Natural killer cell (primary cell): ENCODE data around the gene LINC00305. TPM values are rescaled to one million over a fixed set of nuclear protein-coding genes. Genes with fewer than 3 reads are reported as not detected.

Source experiments
- ATAC-seq, 3 donors: fragments of 150-1000 bp in 2 of 3; fragments of 200-7000 bp in 1 of 3; cut with Tn5 transposase; 1 replicate in 1 of 3; 2 replicates in 2 of 3; pipeline ENCODE4 v1.10.0; 2021; ENCODE audit warnings: mild to moderate bottlenecking in 2 of 3, moderate library complexity in 2 of 3
- DNase-seq, 2 donors: peaks; one replicate each; pipeline versions ENCODE4 v3.0.0 to v3.0.0-alpha.2; 2013 to 2021; ENCODE audit warnings: mixed read lengths in 1 of 2
- H3K27ac ChIP-seq: one replicate; pipeline ENCODE4 v1.5.1; 2013; ENCODE audit warnings: mild to moderate bottlenecking, low read length
- H3K27me3 ChIP-seq: one replicate; pipeline ENCODE4 v1.6.1; 2013; ENCODE audit warnings: low read length; ENCODE audit not compliant: control insufficient read depth, insufficient read depth
- H3K36me3 ChIP-seq: one replicate; pipeline ENCODE4 v1.6.1; 2013; ENCODE audit warnings: low read length; ENCODE audit not compliant: control insufficient read depth, insufficient read depth
- H3K4me1 ChIP-seq: one replicate; pipeline ENCODE4 v1.6.1; 2013; ENCODE audit warnings: low read length; ENCODE audit not compliant: control insufficient read depth, insufficient read depth
- H3K4me3 ChIP-seq: one replicate; pipeline ENCODE4 v1.5.1; 2013; ENCODE audit warnings: low read length
- H3K9me3 ChIP-seq: one replicate; pipeline ENCODE4 v1.6.1; 2013; ENCODE audit warnings: low read length; ENCODE audit not compliant: control insufficient read depth, insufficient read depth
- H3K27ac Mint-ChIP-seq, 2 donors: one replicate each; pipeline ENCODE4 v1.8.0; 2022; ENCODE audit warnings: mild to moderate bottlenecking in 2 of 2, mixed read lengths in 2 of 2, moderate library complexity in 1 of 2
- H3K27me3 Mint-ChIP-seq, 2 donors: one replicate each; pipeline ENCODE4 v1.8.0; 2022; ENCODE audit warnings: low read depth in 2 of 2, mixed read lengths in 2 of 2
- H3K36me3 Mint-ChIP-seq: one replicate; pipeline ENCODE4 v1.8.0; 2022; ENCODE audit warnings: mixed read lengths
- H3K4me1 Mint-ChIP-seq, 2 donors: one replicate each; pipeline ENCODE4 v1.8.0; 2022; ENCODE audit warnings: mixed read lengths in 2 of 2
- H3K4me3 Mint-ChIP-seq: one replicate; pipeline ENCODE4 v1.8.0; 2022; ENCODE audit warnings: mild to moderate bottlenecking, moderate library complexity, mixed read lengths
- H3K9me3 Mint-ChIP-seq, 2 donors: one replicate each; pipeline ENCODE4 v1.8.0; 2022; ENCODE audit warnings: mixed read lengths in 2 of 2
- WGBS: methylation state at CpG from one replicate; pipeline ENCODE4 v1.1.7; 2013; ENCODE audit warnings: missing lambda C conversion rate; ENCODE audit not compliant: insufficient coverage; 5-methylcytosine and 5-hydroxymethylcytosine counted together
- intact Hi-C: fragments of 100-400 bp; cut with micrococcal nuclease; formaldehyde crosslinking; loops from one replicate; pipeline ENCODE4 v1.14.2; 2022
- total RNA-seq, 4 donors: library from RNA; stranded (reverse); fragments of 120-200 nt in 1 of 4; gene quantifications; one replicate each; pipeline versions ENCODE4 v1.2.3 to v1.2.4, GENCODE V29; 2013 to 2022
- TF ChIP-seq, protein P1 (sequence below): fragments of 200-600 bp; IDR thresholded peaks from one replicate; pipeline ENCODE4 v1.8.0; 2022; ENCODE audit warnings: antibody characterized with exemption

LINC00305 gene
- total RNA-seq, 3 donors from 2014 or later (not counting 1 experiment from before 2014, with no cell fraction given), result not detected

DNA sequence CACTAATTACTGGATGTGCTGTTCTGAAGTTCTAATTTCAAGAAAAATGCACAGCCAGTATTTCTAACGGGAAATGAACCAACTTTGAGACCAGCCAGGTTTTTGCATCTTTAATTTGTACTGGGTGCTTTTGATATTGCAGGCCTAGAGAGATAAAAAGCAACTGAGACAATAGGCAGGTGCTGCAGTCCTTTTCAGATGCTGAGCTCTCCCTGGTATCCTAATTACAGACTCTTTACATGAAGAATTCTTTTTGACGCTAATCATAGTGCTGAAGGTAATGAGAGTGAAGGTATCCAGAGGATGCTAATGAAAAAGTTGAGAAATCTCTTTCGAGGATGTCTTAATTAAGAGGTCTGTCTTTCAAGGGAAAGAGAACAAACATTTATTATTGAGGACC is 93.9 kb downstream of the LINC00305 start:
- H3K36me3 Mint-ChIP-seq, result no peaks in the 10 kb centered on the region
- peaks cover 6% of the 10 kb centered on the region in 2 donors for H3K9me3 Mint-ChIP-seq
- Histone ChIP-seq H3K9me3 (no peaks in the 10 kb centered on the region), H3K27ac (no peak overlapping the region), H3K36me3 (no peaks in the 10 kb centered on the region), H3K4me3 (no peak overlapping the region), H3K27me3 (no peaks in the 10 kb centered on the region), H3K4me1 (no peaks in the 10 kb centered on the region)
- H3K27ac Mint-ChIP-seq, result no peak overlapping the region
- no peak for DNase-seq
- no peaks in the 10 kb centered on the region for H3K4me1 Mint-ChIP-seq
- no peak overlapping the region for H3K4me3 Mint-ChIP-seq
- ATAC-seq, result no peak
- TF ChIP-seq, protein P1, sequence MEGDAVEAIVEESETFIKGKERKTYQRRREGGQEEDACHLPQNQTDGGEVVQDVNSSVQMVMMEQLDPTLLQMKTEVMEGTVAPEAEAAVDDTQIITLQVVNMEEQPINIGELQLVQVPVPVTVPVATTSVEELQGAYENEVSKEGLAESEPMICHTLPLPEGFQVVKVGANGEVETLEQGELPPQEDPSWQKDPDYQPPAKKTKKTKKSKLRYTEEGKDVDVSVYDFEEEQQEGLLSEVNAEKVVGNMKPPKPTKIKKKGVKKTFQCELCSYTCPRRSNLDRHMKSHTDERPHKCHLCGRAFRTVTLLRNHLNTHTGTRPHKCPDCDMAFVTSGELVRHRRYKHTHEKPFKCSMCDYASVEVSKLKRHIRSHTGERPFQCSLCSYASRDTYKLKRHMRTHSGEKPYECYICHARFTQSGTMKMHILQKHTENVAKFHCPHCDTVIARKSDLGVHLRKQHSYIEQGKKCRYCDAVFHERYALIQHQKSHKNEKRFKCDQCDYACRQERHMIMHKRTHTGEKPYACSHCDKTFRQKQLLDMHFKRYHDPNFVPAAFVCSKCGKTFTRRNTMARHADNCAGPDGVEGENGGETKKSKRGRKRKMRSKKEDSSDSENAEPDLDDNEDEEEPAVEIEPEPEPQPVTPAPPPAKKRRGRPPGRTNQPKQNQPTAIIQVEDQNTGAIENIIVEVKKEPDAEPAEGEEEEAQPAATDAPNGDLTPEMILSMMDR, result no peak
- H3K27me3 Mint-ChIP-seq, result no peaks in the 10 kb centered on the region
- 67% methylated on average over 1 of the region's 3 CpGs for WGBS
- intact Hi-C loops, result no loop called here

DNA sequence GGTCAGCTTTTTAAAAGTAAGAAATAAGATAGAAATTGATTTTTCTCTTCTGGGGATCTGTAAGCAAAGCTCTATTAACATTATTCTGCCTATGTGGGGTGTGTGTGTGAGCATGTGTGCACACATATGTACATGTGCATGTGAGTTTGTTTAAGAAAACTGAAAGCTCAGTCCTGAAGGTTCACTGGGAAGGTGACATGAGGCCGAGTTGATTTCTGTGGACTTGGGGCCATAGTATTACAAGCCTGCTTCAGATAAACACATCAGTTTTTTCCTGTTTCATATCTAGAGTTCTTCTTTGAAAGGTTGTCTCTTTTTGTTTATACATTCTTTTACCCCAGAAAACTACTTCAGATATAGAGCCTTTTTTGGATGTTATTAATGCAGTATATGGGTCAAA is 95.6 kb downstream of the LINC00305 start:
- ATAC-seq (no peak), DNase-seq (no peak)
- WGBS, result 83% methylated on average over 1 of the region's 1 CpG
- Histone ChIP-seq H3K9me3 (no peaks in the 10 kb centered on the region), H3K4me1 (no peaks in the 10 kb centered on the region), H3K4me3 (no peak overlapping the region), H3K27ac (no peak overlapping the region), H3K36me3 (no peaks in the 10 kb centered on the region), H3K27me3 (no peaks in the 10 kb centered on the region)
- H3K4me1 Mint-ChIP-seq, result no peaks in the 10 kb centered on the region
- H3K9me3 Mint-ChIP-seq, result no peaks in the 10 kb centered on the region
- no peak overlapping the region for H3K4me3 Mint-ChIP-seq
- H3K27me3 Mint-ChIP-seq, result no peaks in the 10 kb centered on the region
- no peak overlapping the region for H3K27ac Mint-ChIP-seq
- TF ChIP-seq, protein P1, result no peak
- intact Hi-C loops, result no loop called here
- H3K36me3 Mint-ChIP-seq, result no peaks in the 10 kb centered on the region

DNA sequence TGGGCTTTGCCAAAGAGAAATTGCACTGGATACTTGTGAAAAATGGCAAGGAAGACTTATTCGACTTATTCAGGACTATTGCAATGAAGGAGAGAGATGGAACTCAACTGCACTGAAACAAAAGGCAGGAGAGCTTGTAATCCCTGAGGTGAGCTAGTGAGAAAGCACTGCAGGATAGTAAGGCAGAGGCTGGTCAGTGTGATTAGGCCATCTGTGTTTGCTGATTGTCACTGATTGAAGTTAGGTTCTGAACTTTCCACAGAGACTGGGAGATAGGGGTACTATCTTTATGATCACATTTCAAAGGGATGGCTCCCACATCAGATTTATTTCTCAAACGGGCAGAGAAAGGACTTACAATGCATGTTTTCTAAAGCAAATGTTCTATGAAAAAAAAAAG is 96.1 kb downstream of the LINC00305 start:
- Histone ChIP-seq H3K27me3 (no peaks in the 10 kb centered on the region), H3K27ac (no peak overlapping the region), H3K4me1 (no peaks in the 10 kb centered on the region), H3K36me3 (no peaks in the 10 kb centered on the region), H3K9me3 (no peaks in the 10 kb centered on the region), H3K4me3 (no peak overlapping the region)
- Mint-ChIP-seq H3K36me3 (no peaks in the 10 kb centered on the region), H3K27ac (no peak overlapping the region), H3K27me3 (no peaks in the 10 kb centered on the region), H3K4me1 (no peaks in the 10 kb centered on the region), H3K9me3 (no peaks in the 10 kb centered on the region), H3K4me3 (no peak overlapping the region)
- 70% methylated on average over 2 of the region's 2 CpGs for WGBS
- no peak for ATAC-seq
- intact Hi-C loops, result no loop called here
- DNase-seq, result no peak
- TF ChIP-seq, protein P1, result no peak

DNA sequence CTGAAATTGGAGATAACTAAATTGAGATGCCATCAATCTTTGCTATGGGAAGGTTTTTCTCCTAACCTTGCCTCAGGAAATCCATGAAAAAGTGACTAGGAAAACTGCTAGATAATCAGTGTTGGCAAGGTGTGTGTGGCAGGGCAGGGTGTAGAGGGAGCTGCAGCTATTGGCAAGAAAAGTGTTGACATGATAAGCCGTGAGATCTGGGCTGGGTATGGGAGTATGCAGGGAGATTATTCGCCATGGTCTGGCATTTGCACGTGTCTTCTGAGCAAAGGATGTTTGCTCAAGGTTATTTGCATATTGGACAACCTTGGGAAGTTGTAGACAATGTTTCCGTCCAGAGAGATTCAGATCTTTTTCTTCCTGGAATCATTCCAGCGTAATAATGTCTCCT is 104.3 kb downstream of the LINC00305 start:
- Histone ChIP-seq H3K4me3 (no peak overlapping the region), H3K36me3 (no peaks in the 10 kb centered on the region), H3K27me3 (no peaks in the 10 kb centered on the region), H3K9me3 (no peaks in the 10 kb centered on the region), H3K4me1 (no peaks in the 10 kb centered on the region), H3K27ac (no peak overlapping the region)
- no peak for ATAC-seq
- Mint-ChIP-seq H3K27ac (no peak overlapping the region), H3K4me1 (no peaks in the 10 kb centered on the region), H3K9me3 (peaks cover 2 to 3% of the 10 kb centered on the region in 2 donors), H3K27me3 (peaks cover 0 to 5% of the 10 kb centered on the region in 2 donors), H3K36me3 (no peaks in the 10 kb centered on the region), H3K4me3 (no peak overlapping the region)
- WGBS, result 88% methylated on average over 4 of the region's 5 CpGs
- intact Hi-C loops, result no loop called here
- TF ChIP-seq, protein P1, result no peak
- no peak for DNase-seq
